Inferior parietal cortex (tissue), 1 donor: ENCODE measurements around the gene VPREB3.

Source experiments
- DNase-seq: peaks from one replicate; pipeline ENCODE4 v3.0.0-alpha.2; 2016; ENCODE audit errors: extremely low spot score

VPREB3 gene

GRCh38 chr22:23782703-23783102 lies 28.5 kb upstream of the VPREB3 start:
- DNase-seq = no peak

GRCh38 chr22:23782252-23782651 lies 28.0 kb upstream of the VPREB3 start:
- no peak for DNase-seq

- DNase-seq = no peak
These were observed 27.4 kb upstream of the VPREB3 start for GRCh38 chr22:23781511-23782183.

GRCh38 chr22:23781065-23781464 lies 26.8 kb upstream of the VPREB3 start:
- peak; percentile 75 for DNase-seq

GRCh38 chr22:23780146-23780748 lies 26.0 kb upstream of the VPREB3 start:
- DNase-seq = no peak

GRCh38 chr22:23779731-23780130 lies 25.5 kb upstream of the VPREB3 start:
- DNase-seq = no peak

GRCh38 chr22:23779083-23779482 lies 24.9 kb upstream of the VPREB3 start:
- no peak for DNase-seq

GRCh38 chr22:23778577-23778900 lies 24.3 kb upstream of the VPREB3 start:
- no peak for DNase-seq

- no peak for DNase-seq
These were observed 23.8 kb upstream of the VPREB3 start for GRCh38 chr22:23777776-23778576.

- no peak for DNase-seq
These were observed 21.7 kb upstream of the VPREB3 start for GRCh38 chr22:23775779-23776375.

GRCh38 chr22:23774922-23775436 lies 20.8 kb upstream of the VPREB3 start:
- no peak for DNase-seq

GRCh38 chr22:23774114-23774921 lies 20.1 kb upstream of the VPREB3 start:
- no peak for DNase-seq

- no peak for DNase-seq
These were observed 19.4 kb upstream of the VPREB3 start for GRCh38 chr22:23773483-23774113.

- no peak for DNase-seq
These were observed 18.6 kb upstream of the VPREB3 start, which contains the start of gene MMP11 for GRCh38 chr22:23772649-23773473. MMP11 (plus strand) TSS chr22:23772849; CDS start chr22:23772871, 22 bp downstream.

GRCh38 chr22:23772315-23772648 lies 18.1 kb upstream of the VPREB3 start:
- no peak for DNase-seq

GRCh38 chr22:23769321-23769965 lies 15.2 kb upstream of the VPREB3 start:
- no peak for DNase-seq

GRCh38 chr22:23767673-23768548 lies 13.7 kb upstream of the VPREB3 start, which contains the start of gene CHCHD10:
CHCHD10 (minus strand) TSS chr22:23767972; CDS start chr22:23767874, 98 bp downstream.
- peak; percentile 85 for DNase-seq

- no peak for DNase-seq
These were observed 13.1 kb upstream of the VPREB3 start for GRCh38 chr22:23767303-23767672.
